Measurements from ENCODE around the gene DNAJC18.

DNA sequence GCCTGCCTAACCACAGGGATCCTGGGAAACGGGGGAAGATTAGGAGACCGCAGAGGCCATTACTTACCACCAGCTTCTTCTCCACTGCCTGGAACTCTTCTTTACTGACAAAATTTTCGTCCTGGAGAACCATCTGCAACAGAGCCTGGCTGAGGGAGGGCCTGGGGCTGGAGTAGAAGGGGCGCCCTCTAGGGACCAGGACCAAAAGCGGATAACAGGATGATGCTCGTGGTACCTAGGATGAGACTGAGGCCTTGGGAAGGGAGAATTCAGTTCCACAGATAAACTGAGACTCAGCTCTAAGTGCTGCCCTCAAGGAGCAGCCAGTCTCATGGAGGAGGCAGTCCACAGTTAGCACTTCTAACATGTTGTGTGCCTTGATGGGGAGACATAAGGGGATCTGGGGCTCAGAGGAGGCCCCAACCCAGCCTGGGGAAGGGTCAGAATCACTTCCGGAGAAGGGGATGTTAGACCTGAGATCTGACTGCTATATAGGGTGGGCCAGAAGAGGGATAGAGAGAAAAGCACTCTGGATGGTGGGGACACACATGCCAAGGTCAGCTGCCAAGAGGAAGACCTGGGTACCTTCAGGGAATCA is 36.7 kb downstream of the DNAJC18 start:
- TF ChIP-seq EP300 (IDR thresholded peaks at IDR 0.05), result no peak
- TF ChIP-seq POLR2A (IDR thresholded peaks at IDR 0.05; ENCODE audit: low read depth), result no peak
- TF ChIP-seq, protein P1, sequence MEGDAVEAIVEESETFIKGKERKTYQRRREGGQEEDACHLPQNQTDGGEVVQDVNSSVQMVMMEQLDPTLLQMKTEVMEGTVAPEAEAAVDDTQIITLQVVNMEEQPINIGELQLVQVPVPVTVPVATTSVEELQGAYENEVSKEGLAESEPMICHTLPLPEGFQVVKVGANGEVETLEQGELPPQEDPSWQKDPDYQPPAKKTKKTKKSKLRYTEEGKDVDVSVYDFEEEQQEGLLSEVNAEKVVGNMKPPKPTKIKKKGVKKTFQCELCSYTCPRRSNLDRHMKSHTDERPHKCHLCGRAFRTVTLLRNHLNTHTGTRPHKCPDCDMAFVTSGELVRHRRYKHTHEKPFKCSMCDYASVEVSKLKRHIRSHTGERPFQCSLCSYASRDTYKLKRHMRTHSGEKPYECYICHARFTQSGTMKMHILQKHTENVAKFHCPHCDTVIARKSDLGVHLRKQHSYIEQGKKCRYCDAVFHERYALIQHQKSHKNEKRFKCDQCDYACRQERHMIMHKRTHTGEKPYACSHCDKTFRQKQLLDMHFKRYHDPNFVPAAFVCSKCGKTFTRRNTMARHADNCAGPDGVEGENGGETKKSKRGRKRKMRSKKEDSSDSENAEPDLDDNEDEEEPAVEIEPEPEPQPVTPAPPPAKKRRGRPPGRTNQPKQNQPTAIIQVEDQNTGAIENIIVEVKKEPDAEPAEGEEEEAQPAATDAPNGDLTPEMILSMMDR (IDR thresholded peaks at IDR 0.05), result peak in 1 of 3 experiments; percentile 30

Measured in esophagus muscularis mucosa (tissue), 4 donors.